ENCODE results near the gene PTEN. TPM values are rescaled to one million over a fixed set of nuclear protein-coding genes. Genes with fewer than 3 reads are reported as not detected.

PTEN gene
- total and polyA plus RNA-seq, 8 donors = 97.1 to 140 (median 121) TPM

DNA sequence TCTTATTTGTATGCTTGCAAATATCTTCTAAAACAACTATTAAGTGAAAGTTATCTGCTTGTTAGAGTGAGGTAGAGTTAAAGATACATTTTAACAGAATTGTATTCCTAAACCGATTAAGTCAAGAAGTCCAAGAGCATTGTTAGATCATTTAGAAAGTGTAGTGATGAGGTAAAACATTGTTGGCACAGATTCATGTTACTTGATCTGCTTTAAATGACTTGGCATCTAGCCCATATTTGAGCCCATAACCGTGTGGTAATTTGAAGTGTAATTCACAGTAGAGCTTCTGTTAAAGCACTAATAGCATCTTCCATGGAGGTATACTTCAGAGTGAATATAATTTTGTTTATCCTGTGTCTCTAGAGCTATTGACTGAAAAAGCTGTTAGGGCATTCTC, 62.1 kb downstream of the PTEN start:
- no peak overlapping the region for H3K4me3 ChIP-seq
- no peaks in the 10 kb centered on the region for H3K36me3 ChIP-seq
- DNase-seq (no peak), ATAC-seq (no peak)
- no peaks in the 10 kb centered on the region for H3K9me3 ChIP-seq
- no peaks in the 10 kb centered on the region for H3K27me3 ChIP-seq
- peaks cover 12 to 72% of the 10 kb centered on the region in 2 donors for H3K4me1 ChIP-seq
- H3K27ac ChIP-seq = no peak overlapping the region
- TF ChIP-seq CTCF (IDR thresholded peaks at IDR 0.05) = no peak
- intact Hi-C loops (cut with DNase I) = no loop called here

DNA sequence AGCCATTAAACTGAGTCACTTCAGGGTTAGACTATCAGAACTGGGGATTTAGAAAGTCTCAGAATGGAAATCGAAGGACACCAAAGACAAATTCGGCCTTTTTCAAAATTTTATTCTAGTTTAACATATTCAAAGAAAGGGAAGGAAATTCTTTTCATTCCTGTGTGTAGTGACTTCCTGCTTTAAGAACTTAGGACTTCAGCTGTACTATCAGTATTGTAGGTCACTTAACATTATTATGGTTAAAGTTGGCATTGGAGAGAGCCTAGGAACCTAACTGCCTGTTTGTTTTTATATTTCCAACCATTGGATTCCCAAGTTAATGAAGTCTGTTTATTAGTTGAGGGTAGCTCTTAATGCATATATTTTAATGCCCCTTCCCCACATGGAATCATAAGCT, 63.7 kb downstream of the PTEN start:
- ATAC-seq (peak; percentile 58), DNase-seq (no peak)
- H3K27me3 ChIP-seq = no peaks in the 10 kb centered on the region
- H3K27ac ChIP-seq = peak overlapping the region in 1 of 2 donors; percentile 25
- no peak for TF ChIP-seq CTCF (IDR thresholded peaks at IDR 0.05)
- no peaks in the 10 kb centered on the region for H3K36me3 ChIP-seq
- intact Hi-C loops (cut with DNase I) = no loop called here
- no peaks in the 10 kb centered on the region for H3K9me3 ChIP-seq
- H3K4me1 ChIP-seq = peaks cover 12 to 77% of the 10 kb centered on the region in 2 donors
- no peak overlapping the region for H3K4me3 ChIP-seq

GRCh38 chr10:87928996-87929395, 65.6 kb downstream of the PTEN start:
- no peak for TF ChIP-seq CTCF (IDR thresholded peaks at IDR 0.05)
- peaks cover 0 to 69% of the 10 kb centered on the region in 2 donors for H3K4me1 ChIP-seq
- peaks cover 0 to 8% of the 10 kb centered on the region in 2 donors for H3K36me3 ChIP-seq
- ATAC-seq (peak; percentile 21), DNase-seq (no peak)
- H3K27me3 ChIP-seq = no peaks in the 10 kb centered on the region
- no peak overlapping the region for H3K4me3 ChIP-seq
- H3K27ac ChIP-seq = no peak overlapping the region
- no peaks in the 10 kb centered on the region for H3K9me3 ChIP-seq
- intact Hi-C loops (cut with DNase I) = no loop called here

DNA sequence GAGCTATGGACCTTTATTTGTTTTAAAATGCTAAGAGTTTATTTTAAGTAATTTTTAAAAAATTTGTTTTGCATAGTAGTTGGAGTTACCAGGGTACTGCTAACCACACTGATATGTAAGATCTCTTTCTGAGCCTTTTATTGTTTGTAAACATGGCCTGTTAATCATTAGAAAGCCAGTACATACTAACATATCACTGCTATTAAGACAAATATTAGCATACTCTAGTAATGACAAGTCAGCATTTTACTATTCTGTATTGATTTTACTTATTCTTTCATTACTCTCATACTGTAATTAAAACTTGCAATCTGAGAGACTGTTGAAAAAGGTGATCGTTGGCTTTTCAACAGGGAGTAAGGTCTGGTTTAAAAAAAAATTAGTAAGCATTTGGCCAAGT, 66.7 kb downstream of the PTEN start:
- intact Hi-C loops (cut with DNase I) = loop anchor here in 1 of 2 donors (10.0 kb wide), 1 partner anchor 55 kb away; no protein-coding TSS in a partner anchor
- peaks cover 4 to 64% of the 10 kb centered on the region in 2 donors for H3K4me1 ChIP-seq

More for the DNA sequence above, 66.7 kb downstream of the PTEN start:
- no peak overlapping the region for H3K27ac ChIP-seq
- no peak overlapping the region for H3K4me3 ChIP-seq
- peaks cover 0 to 20% of the 10 kb centered on the region in 2 donors for H3K36me3 ChIP-seq
- ATAC-seq (no peak), DNase-seq (no peak)
- no peaks in the 10 kb centered on the region for H3K27me3 ChIP-seq
- no peak for TF ChIP-seq CTCF (IDR thresholded peaks at IDR 0.05)
- no peaks in the 10 kb centered on the region for H3K9me3 ChIP-seq
